ENCODE measurements around the gene APBA2.

Gene APBA2

GRCh38 chr15:29133321-29133720 is 247.5 kb downstream of the APBA2 start (continued):
- TF ChIP-seq, protein P1, sequence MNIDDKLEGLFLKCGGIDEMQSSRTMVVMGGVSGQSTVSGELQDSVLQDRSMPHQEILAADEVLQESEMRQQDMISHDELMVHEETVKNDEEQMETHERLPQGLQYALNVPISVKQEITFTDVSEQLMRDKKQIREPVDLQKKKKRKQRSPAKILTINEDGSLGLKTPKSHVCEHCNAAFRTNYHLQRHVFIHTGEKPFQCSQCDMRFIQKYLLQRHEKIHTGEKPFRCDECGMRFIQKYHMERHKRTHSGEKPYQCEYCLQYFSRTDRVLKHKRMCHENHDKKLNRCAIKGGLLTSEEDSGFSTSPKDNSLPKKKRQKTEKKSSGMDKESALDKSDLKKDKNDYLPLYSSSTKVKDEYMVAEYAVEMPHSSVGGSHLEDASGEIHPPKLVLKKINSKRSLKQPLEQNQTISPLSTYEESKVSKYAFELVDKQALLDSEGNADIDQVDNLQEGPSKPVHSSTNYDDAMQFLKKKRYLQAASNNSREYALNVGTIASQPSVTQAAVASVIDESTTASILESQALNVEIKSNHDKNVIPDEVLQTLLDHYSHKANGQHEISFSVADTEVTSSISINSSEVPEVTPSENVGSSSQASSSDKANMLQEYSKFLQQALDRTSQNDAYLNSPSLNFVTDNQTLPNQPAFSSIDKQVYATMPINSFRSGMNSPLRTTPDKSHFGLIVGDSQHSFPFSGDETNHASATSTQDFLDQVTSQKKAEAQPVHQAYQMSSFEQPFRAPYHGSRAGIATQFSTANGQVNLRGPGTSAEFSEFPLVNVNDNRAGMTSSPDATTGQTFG (tag by site-specific recombination; IDR thresholded peaks at IDR 0.05; ENCODE audit: borderline replicate concordance) = no peak
- TF ChIP-seq ZNF324 (tag by site-specific recombination; IDR thresholded peaks at IDR 0.05) (no peak), MEIS1 (CRISPR knock-in tag; IDR thresholded peaks at IDR 0.05; ENCODE audit: borderline replicate concordance) (no peak), ZNF544 (tag by site-specific recombination; IDR thresholded peaks at IDR 0.05) (no peak)

DNA sequence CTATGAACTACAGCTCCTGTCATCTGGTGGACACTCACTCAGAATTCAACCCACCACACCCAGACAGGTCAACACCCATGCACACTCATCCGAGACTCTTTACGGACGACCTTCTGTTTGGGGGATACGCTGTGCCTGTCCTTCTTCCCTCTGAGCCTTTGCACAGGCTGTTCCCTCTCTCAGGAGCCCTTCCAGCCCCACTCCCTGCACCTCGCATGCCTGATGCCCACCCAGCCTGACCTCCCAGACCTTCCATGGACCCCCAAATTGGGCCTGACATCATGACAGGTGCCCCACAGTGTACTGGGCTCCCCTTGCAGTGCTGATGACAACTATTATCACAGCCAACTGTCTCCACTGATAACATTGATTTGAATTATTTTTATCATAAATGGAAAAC is 248.0 kb downstream of the APBA2 start:
- ChIA-PET POLR2A (interaction anchor here (0.6 kb wide), 1 partner anchor 12 kb away, joined by 5 read pairs; no protein-coding TSS in a partner anchor), CTCF (interaction anchor here (0.7 kb wide), 1 partner anchor 37 kb away, joined by 3 read pairs; no protein-coding TSS in a partner anchor)
- H3K36me3 ChIP-seq (ENCODE audit: control insufficient read depth in 2 of 2, insufficient read depth in 1 of 2, low read length in 2 of 2) = no peaks in the 10 kb centered on the region
- no peak overlapping the region for H3K27ac ChIP-seq (ENCODE audit: extremely low read depth, low read depth, low read length)
- no peak overlapping the region for H3K4me3 ChIP-seq (ENCODE audit: low read depth, low read length)
- no peak for TF ChIP-seq ZNF664 (tag by site-specific recombination; IDR thresholded peaks at IDR 0.05)
- no peak for TF ChIP-seq ZNF76 (tag by site-specific recombination; IDR thresholded peaks at IDR 0.05; ENCODE audit: borderline replicate concordance, low read depth)
- TF ChIP-seq ZNF530 (tag by site-specific recombination; IDR thresholded peaks at IDR 0.05; ENCODE audit: low read depth) = no peak
- no peak for TF ChIP-seq TCF7L2 (IDR thresholded peaks at IDR 0.05; ENCODE audit: borderline replicate concordance, low read depth, low read length)
- no peak for TF ChIP-seq ZNF830 (tag by site-specific recombination; IDR thresholded peaks at IDR 0.05; ENCODE audit: low read depth)
- no peaks in the 10 kb centered on the region for H3K9me3 ChIP-seq (ENCODE audit: control insufficient read depth, insufficient read depth, low read depth, low read length)
- H3K4me1 ChIP-seq (ENCODE audit: control insufficient read depth, insufficient read depth, low read length) = no peaks in the 10 kb centered on the region

GRCh38 chr15:29134239-29134638 is 248.5 kb downstream of the APBA2 start:
- Histone ChIP-seq H3K27ac (ENCODE audit: extremely low read depth, low read depth, low read length) (no peak overlapping the region), H3K4me3 (ENCODE audit: low read depth, low read length) (no peak overlapping the region), H3K4me1 (ENCODE audit: control insufficient read depth, insufficient read depth, low read length) (no peaks in the 10 kb centered on the region), H3K36me3 (ENCODE audit: control insufficient read depth in 2 of 2, insufficient read depth in 1 of 2, low read length in 2 of 2) (no peaks in the 10 kb centered on the region), H3K9me3 (ENCODE audit: control insufficient read depth, insufficient read depth, low read depth, low read length) (no peaks in the 10 kb centered on the region)
- POLR2A ChIA-PET = no interaction called here
- CTCF ChIA-PET = no interaction called here
- no peak for TF ChIP-seq PRDM1 (tag by site-specific recombination; IDR thresholded peaks at IDR 0.05)
- TF ChIP-seq ZNF555 (tag by site-specific recombination; conservative IDR thresholded peaks at IDR 0.05) = no peak
- TF ChIP-seq, protein P2, sequence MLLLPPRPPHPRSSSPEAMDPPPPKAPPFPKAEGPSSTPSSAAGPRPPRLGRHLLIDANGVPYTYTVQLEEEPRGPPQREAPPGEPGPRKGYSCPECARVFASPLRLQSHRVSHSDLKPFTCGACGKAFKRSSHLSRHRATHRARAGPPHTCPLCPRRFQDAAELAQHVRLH (tag by site-specific recombination; IDR thresholded peaks at IDR 0.05) = no peak
- no peak for TF ChIP-seq ZIC2 (tag by site-specific recombination; IDR thresholded peaks at IDR 0.05)
- TF ChIP-seq ZNF214 (tag by site-specific recombination; IDR thresholded peaks at IDR 0.05; ENCODE audit: borderline replicate concordance) = no peak
- TF ChIP-seq, protein P1 (tag by site-specific recombination; IDR thresholded peaks at IDR 0.05; ENCODE audit: borderline replicate concordance) = no peak
- TF ChIP-seq ZNF585B (tag by site-specific recombination; IDR thresholded peaks at IDR 0.05) = no peak
- TF ChIP-seq ZNF335 (tag by site-specific recombination; conservative IDR thresholded peaks at IDR 0.05) = no peak
- TF ChIP-seq, protein P3, sequence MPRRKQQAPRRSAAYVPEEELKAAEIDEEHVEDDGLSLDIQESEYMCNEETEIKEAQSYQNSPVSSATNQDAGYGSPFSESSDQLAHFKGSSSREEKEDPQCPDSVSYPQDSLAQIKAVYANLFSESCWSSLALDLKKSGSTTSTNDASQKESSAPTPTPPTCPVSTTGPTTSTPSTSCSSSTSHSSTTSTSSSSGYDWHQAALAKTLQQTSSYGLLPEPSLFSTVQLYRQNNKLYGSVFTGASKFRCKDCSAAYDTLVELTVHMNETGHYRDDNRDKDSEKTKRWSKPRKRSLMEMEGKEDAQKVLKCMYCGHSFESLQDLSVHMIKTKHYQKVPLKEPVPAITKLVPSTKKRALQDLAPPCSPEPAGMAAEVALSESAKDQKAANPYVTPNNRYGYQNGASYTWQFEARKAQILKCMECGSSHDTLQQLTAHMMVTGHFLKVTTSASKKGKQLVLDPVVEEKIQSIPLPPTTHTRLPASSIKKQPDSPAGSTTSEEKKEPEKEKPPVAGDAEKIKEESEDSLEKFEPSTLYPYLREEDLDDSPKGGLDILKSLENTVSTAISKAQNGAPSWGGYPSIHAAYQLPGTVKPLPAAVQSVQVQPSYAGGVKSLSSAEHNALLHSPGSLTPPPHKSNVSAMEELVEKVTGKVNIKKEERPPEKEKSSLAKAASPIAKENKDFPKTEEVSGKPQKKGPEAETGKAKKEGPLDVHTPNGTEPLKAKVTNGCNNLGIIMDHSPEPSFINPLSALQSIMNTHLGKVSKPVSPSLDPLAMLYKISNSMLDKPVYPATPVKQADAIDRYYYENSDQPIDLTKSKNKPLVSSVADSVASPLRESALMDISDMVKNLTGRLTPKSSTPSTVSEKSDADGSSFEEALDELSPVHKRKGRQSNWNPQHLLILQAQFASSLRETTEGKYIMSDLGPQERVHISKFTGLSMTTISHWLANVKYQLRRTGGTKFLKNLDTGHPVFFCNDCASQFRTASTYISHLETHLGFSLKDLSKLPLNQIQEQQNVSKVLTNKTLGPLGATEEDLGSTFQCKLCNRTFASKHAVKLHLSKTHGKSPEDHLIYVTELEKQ (tag by site-specific recombination; IDR thresholded peaks at IDR 0.05; ENCODE audit: borderline replicate concordance) = no peak
- no peak for TF ChIP-seq ZNF112 (tag by site-specific recombination; IDR thresholded peaks at IDR 0.05)
- no peak for TF ChIP-seq HOXA7 (CRISPR knock-in tag; IDR thresholded peaks at IDR 0.05; ENCODE audit: borderline replicate concordance)
- no peak for TF ChIP-seq ZNF292 (tag by site-specific recombination; IDR thresholded peaks at IDR 0.05; ENCODE audit: borderline replicate concordance, low read depth)
- no peak for TF ChIP-seq ZNF624 (tag by site-specific recombination; IDR thresholded peaks at IDR 0.05)
- TF ChIP-seq GLIS2 (tag by site-specific recombination; IDR thresholded peaks at IDR 0.05) = no peak
- no peak for TF ChIP-seq SCRT2 (tag by site-specific recombination; IDR thresholded peaks at IDR 0.05)
- no peak for TF ChIP-seq ELK4 (IDR thresholded peaks at IDR 0.05; ENCODE audit: borderline replicate concordance, low read depth, low read length)
- no peak for TF ChIP-seq ZNF169 (tag by site-specific recombination; IDR thresholded peaks at IDR 0.05)
